NCI-H69 (cell line): ENCODE results near the gene EXOC3L2.
"Not testable (repeated sequence)": the region's sequence is repeated elsewhere in the genome, so short reads cannot be mapped to it uniquely, and the experiment has no call there.

Experiments
- DNase-seq: peaks from one replicate; lab custom pipeline; 2025; lab: John Stamatoyannopoulos, UW

Gene EXOC3L2

GRCh38 chr19:45255611-45256157 lies 10.5 kb upstream of the EXOC3L2 start:
- no peak for DNase-seq

GRCh38 chr19:45254044-45254531 lies 8.9 kb upstream of the EXOC3L2 start:
- no peak for DNase-seq

- no peak for DNase-seq
Observed at GRCh38 chr19:45253396-45254027, 8.3 kb upstream of the EXOC3L2 start.

GRCh38 chr19:45251452-45252354 lies 6.5 kb upstream of the EXOC3L2 start:
- peak; percentile 42 for DNase-seq

- DNase-seq, result peak; percentile 79
Observed at GRCh38 chr19:45250832-45251451, 5.7 kb upstream of the EXOC3L2 start, which contains the start of gene MARK4. MARK4 (plus strand) TSS chr19:45251271; CDS start chr19:45251589, 318 bp downstream.

GRCh38 chr19:45250216-45250831 lies 5.1 kb upstream of the EXOC3L2 start:
- DNase-seq, result peak; percentile 29

- no peak for DNase-seq
Observed at GRCh38 chr19:45249261-45250033, 4.2 kb upstream of the EXOC3L2 start.

GRCh38 chr19:45247136-45247535 lies 1.9 kb upstream of the EXOC3L2 start:
- DNase-seq, result no peak

- DNase-seq, result no peak
Observed at GRCh38 chr19:45245826-45246225, 619 bp upstream of the EXOC3L2 start.

GRCh38 chr19:45244133-45244794 lies 943 bp downstream of the EXOC3L2 start:
- no peak for DNase-seq

- no peak for DNase-seq
Observed at GRCh38 chr19:45243144-45243732, 2.0 kb downstream of the EXOC3L2 start.

GRCh38 chr19:45238556-45238955 lies 6.7 kb downstream of the EXOC3L2 start:
- no peak for DNase-seq

GRCh38 chr19:45235485-45235884 lies 9.7 kb downstream of the EXOC3L2 start:
- peak; percentile 25 for DNase-seq

- peak; percentile 42 for DNase-seq
Observed at GRCh38 chr19:45234089-45234869, 10.9 kb downstream of the EXOC3L2 start.

GRCh38 chr19:45231891-45232290 lies 13.3 kb downstream of the EXOC3L2 start:
- DNase-seq, result no peak

GRCh38 chr19:45229056-45229455 lies 16.2 kb downstream of the EXOC3L2 start:
- DNase-seq, result not testable (repeated sequence)

- DNase-seq, result no peak
Observed at GRCh38 chr19:45224645-45225044, 20.6 kb downstream of the EXOC3L2 start.

GRCh38 chr19:45223879-45224278 lies 21.3 kb downstream of the EXOC3L2 start:
- no peak for DNase-seq

- no peak for DNase-seq
Observed at GRCh38 chr19:45222724-45223123, 22.5 kb downstream of the EXOC3L2 start.
